Measurements from ENCODE around the gene DELE1. TPM values are rescaled to one million over a fixed set of nuclear protein-coding genes. Genes with fewer than 3 reads are reported as not detected.

The DELE1 gene
- total and polyA plus RNA-seq, 4 donors: 46.3 to 141 (median 69.2) TPM

GRCh38 chr5:141877356-141878185 lies 46.1 kb upstream of the DELE1 start:
- whole genome bisulfite sequencing, 2 donors: 2% methylated on average over 50 to 55 of the region's 55 CpGs
- H3K9ac ChIP-seq (ENCODE audit: insufficient read depth in 1 of 2, low read length in 2 of 2): no peak overlapping the region
- no peak for ATAC-seq (ENCODE audit: insufficient read depth, low FRiP score)

DNA sequence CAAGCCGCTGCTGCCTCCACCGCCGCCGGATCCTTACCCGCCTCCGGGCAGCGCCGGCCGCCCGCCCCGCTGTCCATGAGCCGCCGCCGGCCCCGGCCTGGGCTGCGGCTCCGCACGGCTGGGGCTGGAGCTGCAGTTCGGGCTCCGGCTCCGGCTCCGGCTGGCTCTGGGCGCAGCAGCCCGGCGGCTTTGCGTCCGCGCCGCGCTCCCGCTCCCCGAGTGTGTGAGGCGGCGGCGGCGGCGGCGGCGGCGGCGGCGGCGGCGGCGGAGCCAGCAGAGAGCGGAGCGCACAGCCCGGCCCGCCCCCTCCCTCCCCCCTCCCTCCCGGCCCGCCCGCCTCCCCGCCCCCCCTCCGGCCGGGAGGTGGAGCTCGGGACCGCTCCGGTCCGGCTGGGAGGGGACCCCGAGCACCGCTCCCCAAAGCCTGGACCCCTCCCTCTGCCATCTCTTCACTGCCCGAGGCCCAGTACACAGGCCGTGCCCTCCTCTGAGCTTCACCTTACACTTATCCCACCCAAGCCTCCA lies 45.4 kb upstream of the DELE1 start, which contains the start of gene PCDH1:
Gene PCDH1 (minus strand): TSS at position 225 of the 525 bp plus-strand sequence. CDS start 148 bp downstream, at position 77.
- WGBS, 2 donors: 0% methylated on average over 12 to 54 of the region's 63 CpGs
- TF ChIP-seq, protein P1, sequence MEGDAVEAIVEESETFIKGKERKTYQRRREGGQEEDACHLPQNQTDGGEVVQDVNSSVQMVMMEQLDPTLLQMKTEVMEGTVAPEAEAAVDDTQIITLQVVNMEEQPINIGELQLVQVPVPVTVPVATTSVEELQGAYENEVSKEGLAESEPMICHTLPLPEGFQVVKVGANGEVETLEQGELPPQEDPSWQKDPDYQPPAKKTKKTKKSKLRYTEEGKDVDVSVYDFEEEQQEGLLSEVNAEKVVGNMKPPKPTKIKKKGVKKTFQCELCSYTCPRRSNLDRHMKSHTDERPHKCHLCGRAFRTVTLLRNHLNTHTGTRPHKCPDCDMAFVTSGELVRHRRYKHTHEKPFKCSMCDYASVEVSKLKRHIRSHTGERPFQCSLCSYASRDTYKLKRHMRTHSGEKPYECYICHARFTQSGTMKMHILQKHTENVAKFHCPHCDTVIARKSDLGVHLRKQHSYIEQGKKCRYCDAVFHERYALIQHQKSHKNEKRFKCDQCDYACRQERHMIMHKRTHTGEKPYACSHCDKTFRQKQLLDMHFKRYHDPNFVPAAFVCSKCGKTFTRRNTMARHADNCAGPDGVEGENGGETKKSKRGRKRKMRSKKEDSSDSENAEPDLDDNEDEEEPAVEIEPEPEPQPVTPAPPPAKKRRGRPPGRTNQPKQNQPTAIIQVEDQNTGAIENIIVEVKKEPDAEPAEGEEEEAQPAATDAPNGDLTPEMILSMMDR (IDR thresholded peaks at IDR 0.05; ENCODE audit: control extremely low read depth, extremely low read depth): no peak
- ATAC-seq (ENCODE audit: insufficient read depth, low FRiP score): peak; percentile 36
- Histone ChIP-seq H3K27me3 (ENCODE audit: control insufficient read depth in 3 of 3, insufficient read depth in 3 of 3, low read length in 2 of 3) (peaks cover 0 to 71% (median 52%) of the 10 kb centered on the region in 3 donors), H3K4me1 (ENCODE audit: control insufficient read depth in 5 of 5, insufficient read depth in 5 of 5, low read length in 5 of 5) (peaks cover 0 to 23% (median 7%) of the 10 kb centered on the region in 5 donors), H3K9ac (ENCODE audit: insufficient read depth in 1 of 2, low read length in 2 of 2) (peak within 1 kb of the TSS in 1 of 2 donors; percentile 36), H3K36me3 (ENCODE audit: control insufficient read depth in 4 of 4, insufficient read depth in 4 of 4, low read length in 4 of 4) (no peaks in the 10 kb centered on the region), H3K27ac (ENCODE audit: low read depth in 1 of 2, low read length in 1 of 2) (peak within 1 kb of the TSS; percentile 74 to 83), H3K9me3 (ENCODE audit: control insufficient read depth in 4 of 4, insufficient read depth in 3 of 4, low read length in 3 of 4) (no peaks in the 10 kb centered on the region), H3K4me3 (peak within 1 kb of the TSS; percentile 86)
- DNase-seq: peak; percentile 30 to 49 (median 43)

More at GRCh38 chr5:141877356-141878185, 46.1 kb upstream of the DELE1 start:
- peaks cover 0 to 23% (median 9%) of the 10 kb centered on the region in 5 donors for H3K4me1 ChIP-seq (ENCODE audit: control insufficient read depth in 5 of 5, insufficient read depth in 5 of 5, low read length in 5 of 5)
- H3K9me3 ChIP-seq (ENCODE audit: control insufficient read depth in 4 of 4, insufficient read depth in 3 of 4, low read length in 3 of 4): no peaks in the 10 kb centered on the region
- no peaks in the 10 kb centered on the region for H3K36me3 ChIP-seq (ENCODE audit: control insufficient read depth in 4 of 4, insufficient read depth in 4 of 4, low read length in 4 of 4)
- peak overlapping the region; percentile 74 to 82 for H3K27ac ChIP-seq (ENCODE audit: low read depth in 1 of 2, low read length in 1 of 2)
- H3K4me3 ChIP-seq: peak overlapping the region; percentile 86
- TF ChIP-seq, protein P1 (IDR thresholded peaks at IDR 0.05; ENCODE audit: control extremely low read depth, extremely low read depth): no peak
- DNase-seq: peak in 1 of 3 donors; percentile 27
- H3K27me3 ChIP-seq (ENCODE audit: control insufficient read depth in 3 of 3, insufficient read depth in 3 of 3, low read length in 2 of 3): peaks cover 0 to 66% (median 48%) of the 10 kb centered on the region in 3 donors

- Histone ChIP-seq H3K4me3 (peak overlapping the region; percentile 26), H3K4me1 (ENCODE audit: control insufficient read depth in 5 of 5, insufficient read depth in 5 of 5, low read length in 5 of 5) (peaks cover 0 to 23% (median 7%) of the 10 kb centered on the region in 5 donors), H3K27ac (ENCODE audit: low read depth in 1 of 2, low read length in 1 of 2) (peak overlapping the region; percentile 46 to 83), H3K9ac (ENCODE audit: insufficient read depth in 1 of 2, low read length in 2 of 2) (peak overlapping the region in 1 of 2 donors; percentile 36), H3K9me3 (ENCODE audit: control insufficient read depth in 4 of 4, insufficient read depth in 3 of 4, low read length in 3 of 4) (no peaks in the 10 kb centered on the region), H3K36me3 (ENCODE audit: control insufficient read depth in 4 of 4, insufficient read depth in 4 of 4, low read length in 4 of 4) (no peaks in the 10 kb centered on the region), H3K27me3 (ENCODE audit: control insufficient read depth in 3 of 3, insufficient read depth in 3 of 3, low read length in 2 of 3) (peaks cover 0 to 68% (median 57%) of the 10 kb centered on the region in 3 donors)
- peak; percentile 85 for ATAC-seq (ENCODE audit: insufficient read depth, low FRiP score)
- 1 to 2% methylated on average over 37 to 40 of the region's 40 CpGs for WGBS, 2 donors
- DNase-seq: peak; percentile 88 to 95 (median 94)
- TF ChIP-seq, protein P1 (IDR thresholded peaks at IDR 0.05; ENCODE audit: control extremely low read depth, extremely low read depth): peak; percentile 87
Measured at GRCh38 chr5:141878711-141879425, 44.8 kb upstream of the DELE1 start.
